GM12878 (cell line): ENCODE measurements around the gene KHK. TPM values are rescaled to one million over a fixed set of nuclear protein-coding genes. Genes with fewer than 3 reads are reported as not detected.

Source experiments
- ATAC-seq: fragments of 200-7000 bp; cut with Tn5 transposase; 3 replicates; pipeline ENCODE4 v1.9.1; 2020; ENCODE audit warnings: mild to moderate bottlenecking, moderate library complexity
- BruUV-seq: library from RNA; stranded (reverse); fragments of 400-500 nt; replicated peaks from 2 replicates; lab custom pipeline; 2021; lab: Mats Ljungman, UMichigan
- CTCF ChIA-PET: fragments of 300-600 bp; sonication (Branson Sonifier 250); formaldehyde crosslinking; extraction: SDS; loops from one replicate; lab custom pipeline; 2021; ENCODE audit warnings: inconsistent platforms; lab: Yijun Ruan, JAX
- POLR2A ChIA-PET: fragments of 350-600 bp; formaldehyde crosslinking; extraction: SDS; loops from one replicate; lab custom pipeline; 2021; ENCODE audit warnings: inconsistent platforms; lab: Charles Lee
- RAD21 ChIA-PET: fragments of 300-600 bp; sonication (Branson Sonifier 250); formaldehyde crosslinking; loops from one replicate; lab custom pipeline; 2023; ENCODE audit warnings: antibody characterized with exemption; ENCODE audit not compliant: unreplicated experiment; lab: Charles Lee
- SMC1A ChIA-PET: fragments of 300-600 bp; sonication (Branson Sonifier 250); formaldehyde crosslinking; loops from one replicate; lab custom pipeline; 2023; ENCODE audit not compliant: unreplicated experiment, uncharacterized antibody; lab: Charles Lee
- DNase-seq: peaks from one replicate; pipeline ENCODE4 v3.0.0-alpha.2; 2011; ENCODE audit warnings: low read depth, low spot score
- FAIRE-seq: peaks from 3 replicates; lab custom pipeline; 2011; peaks lifted over from hg19 to GRCh38; lab: Jason Lieb, UNC
- H2AFZ ChIP-seq: 2 replicates; pipeline ENCODE4 v1.6.0; 2011; ENCODE audit warnings: low read depth, low read length, control low read depth; ENCODE audit not compliant: control insufficient read depth
- H3K27ac ChIP-seq: 2 replicates; pipeline ENCODE4 v1.5.1; 2011; ENCODE audit warnings: control low read depth; ENCODE audit not compliant: control insufficient read depth, insufficient read depth
- H3K27me3 ChIP-seq, 2 experiments: replicated peaks in 1 of 2; 2 replicates each; pipeline versions ENCODE4 v1.6.0 to v1.6.1; 2011; ENCODE audit warnings: low read length in 1 of 2; ENCODE audit not compliant: control insufficient read depth in 2 of 2, insufficient read depth in 2 of 2
- H3K36me3 ChIP-seq, 2 experiments: 2 replicates each; pipeline ENCODE4 v1.5.1; 2011; ENCODE audit warnings: low read length in 1 of 2; ENCODE audit not compliant: control insufficient read depth in 2 of 2, insufficient read depth in 2 of 2
- H3K4me1 ChIP-seq: 2 replicates; pipeline ENCODE4 v1.6.1; 2011; ENCODE audit warnings: mild to moderate bottlenecking, low read length, moderate library complexity, mixed read lengths; ENCODE audit not compliant: control insufficient read depth, insufficient read depth
- H3K4me2 ChIP-seq: 2 replicates; pipeline ENCODE4 v1.6.0; 2011; ENCODE audit warnings: control low read depth; ENCODE audit not compliant: control insufficient read depth, insufficient read depth
- H3K4me3 ChIP-seq: fragments of 200-600 bp; sonication (generic); 2 replicates; pipeline ENCODE4 v1.5.1; 2016
- H3K79me2 ChIP-seq: 2 replicates; pipeline ENCODE4 v1.6.0; 2011; ENCODE audit warnings: low read length; ENCODE audit not compliant: control insufficient read depth, insufficient read depth
- H3K9ac ChIP-seq: 2 replicates; pipeline ENCODE4 v1.8.0; 2011; ENCODE audit warnings: low read length, control low read depth, mixed read lengths; ENCODE audit not compliant: control insufficient read depth, insufficient read depth
- H3K9me3 ChIP-seq: replicated peaks from 3 replicates; pipeline ENCODE4 v1.5.1; 2011; ENCODE audit warnings: mild to moderate bottlenecking, low read length; ENCODE audit not compliant: control insufficient read depth, insufficient read depth
- H4K20me1 ChIP-seq: 2 replicates; pipeline ENCODE4 v1.6.0; 2011; ENCODE audit not compliant: control insufficient read depth, insufficient read depth
- ATF3 ChIP-seq: IDR thresholded peaks from 2 replicates; pipeline ENCODE4 v1.6.1; 2011; ENCODE audit warnings: low read depth, mild to moderate bottlenecking, low read length, moderate library complexity, borderline replicate concordance; ENCODE audit errors: extremely low read depth
- BCL11A ChIP-seq: IDR thresholded peaks from 2 replicates; pipeline ENCODE4 v1.6.1; 2011; ENCODE audit warnings: low read depth, low read length
- BMI1 ChIP-seq: fragments of 450-650 bp; IDR thresholded peaks from 2 replicates; pipeline ENCODE4 v1.6.1; 2016; ENCODE audit warnings: mild to moderate bottlenecking, moderate library complexity, borderline replicate concordance
- CREB1 ChIP-seq: IDR thresholded peaks from 2 replicates; pipeline ENCODE4 v1.6.1; 2012; ENCODE audit warnings: low read depth, mild to moderate bottlenecking, inconsistent platforms
- DPF2 ChIP-seq: fragments of 450-650 bp; IDR thresholded peaks from 2 replicates; pipeline ENCODE4 v1.6.1; 2017; ENCODE audit warnings: mild to moderate bottlenecking
- EGR1 ChIP-seq, 2 experiments: IDR thresholded peaks; 1 replicate in 1 of 2; 2 replicates in 1 of 2; pipeline ENCODE4 v1.6.1; 2011 to 2012; ENCODE audit warnings: low read depth in 2 of 2, low read length in 2 of 2, borderline replicate concordance in 1 of 2, mild to moderate bottlenecking in 1 of 2, moderate library complexity in 1 of 2
- KLF5 ChIP-seq: fragments of 450-650 bp; IDR thresholded peaks from 2 replicates; pipeline ENCODE4 v1.6.1; 2014; ENCODE audit warnings: mild to moderate bottlenecking; ENCODE audit not compliant: partially characterized antibody
- LARP7 ChIP-seq: fragments of 450-650 bp; IDR thresholded peaks from 2 replicates; pipeline ENCODE4 v1.6.1; 2017; ENCODE audit warnings: mild to moderate bottlenecking
- MEF2B ChIP-seq: fragments of 450-650 bp; IDR thresholded peaks from 2 replicates; pipeline ENCODE4 v1.6.1; 2018; ENCODE audit warnings: mild to moderate bottlenecking, moderate library complexity; ENCODE audit not compliant: partially characterized antibody, poor library complexity, severe bottlenecking
- NFIC ChIP-seq: IDR thresholded peaks from 2 replicates; pipeline ENCODE4 v1.6.1; 2012; ENCODE audit warnings: low read depth, mild to moderate bottlenecking, inconsistent platforms, low read length, moderate library complexity
- NRF1 ChIP-seq: conservative IDR thresholded peaks from 2 replicates; pipeline ENCODE4 v1.6.1; 2011; ENCODE audit warnings: mild to moderate bottlenecking, low read depth, low read length, improper control_type of control experiment
- PAX8 ChIP-seq: fragments of 450-650 bp; IDR thresholded peaks from 2 replicates; pipeline ENCODE4 v1.6.1; 2017; ENCODE audit warnings: mild to moderate bottlenecking, moderate library complexity
- SRF ChIP-seq, 2 experiments: IDR thresholded peaks; 2 replicates each; pipeline ENCODE4 v1.6.1; 2011; ENCODE audit warnings: low read depth in 2 of 2, low read length in 2 of 2, mild to moderate bottlenecking in 1 of 2, moderate library complexity in 1 of 2
- STAT3 ChIP-seq: IDR thresholded peaks from 2 replicates; pipeline ENCODE4 v1.6.1; 2011; ENCODE audit warnings: low read depth, low read length, improper control_type of control experiment
- TAF1 ChIP-seq: IDR thresholded peaks from 2 replicates; pipeline ENCODE4 v1.6.1; 2011; ENCODE audit warnings: mild to moderate bottlenecking, low read depth, low read length, borderline replicate concordance
- TCF12 ChIP-seq: IDR thresholded peaks from 2 replicates; pipeline ENCODE4 v1.6.1; 2011; ENCODE audit warnings: low read depth, mild to moderate bottlenecking, low read length
- WGBS: methylation state at CpG from one replicate; pipeline ENCODE4 v1.1.6; 2016; ENCODE audit warnings: low lambda C conversion rate; ENCODE audit not compliant: insufficient replicate concordance, insufficient coverage; ENCODE audit errors: missing lambda C conversion rate; 5-methylcytosine and 5-hydroxymethylcytosine counted together
- in situ Hi-C: fragments of 300-500 bp; cut with MboI; formaldehyde crosslinking; loops from 9 replicates; pipeline ENCODE4 v1.14.3; 2018; ENCODE audit warnings: mixed read lengths
- intact Hi-C: fragments of 100-400 bp; cut with micrococcal nuclease; formaldehyde crosslinking; loops from one replicate; pipeline ENCODE4 v1.14.2; 2022; ENCODE audit not compliant: unreplicated experiment
- polyA plus RNA-seq, 11 experiments: library from polyadenylated mRNA; depleted of rRNA in 4 of 11; unstranded in 6 of 11; stranded (reverse) in 5 of 11; fragments of >200 nt; fragmentation: Nextera tagmentation in 4 of 11; fragmentation: Illumina TruSeq in 1 of 11; extraction: Ambion mirVana in 4 of 11; extraction: Trizol in 1 of 11; gene quantifications; 1 replicate in 1 of 11; 2 replicates in 10 of 11; pipeline versions ENCODE4 v1.2.1 to v1.2.3, GENCODE V29; 2011 to 2016; ENCODE audit warnings: inconsistent platforms in 2 of 11, missing spikeins in 2 of 11, low read depth in 1 of 11
- total RNA-seq, 4 experiments: library from RNA; depleted of rRNA in 3 of 4; stranded (reverse); fragments of >200 nt in 3 of 4; fragmentation: Illumina TruSeq in 1 of 4; extraction: Trizol in 1 of 4; gene quantifications; 2 replicates each; pipeline versions ENCODE4 v1.2.1 to v1.2.3, GENCODE V29; 2013 to 2021
- TF ChIP-seq, protein P1 (sequence below): fragments of 450-650 bp; IDR thresholded peaks from 2 replicates; pipeline ENCODE4 v1.6.1; 2016; ENCODE audit warnings: mild to moderate bottlenecking, moderate library complexity, borderline replicate concordance
- TF ChIP-seq, protein P2 (sequence below): fragments of 450-650 bp; IDR thresholded peaks from 2 replicates; pipeline ENCODE4 v1.6.1; 2016; ENCODE audit warnings: mild to moderate bottlenecking

Gene KHK
- total and polyA plus RNA-seq, 10 of the 15 experiments (the other 5 are each of a cell fraction or from before 2014, with no cell fraction given) = 0.31 to 11.8 (median 3.9) TPM

GRCh38 chr2:27080140-27080469 lies 6.5 kb upstream of the KHK start:
- no peak for ATAC-seq
- intact Hi-C loops = loop anchor here (2.0 kb wide), 1 partner anchor 47 kb away; the partner anchor contains the start of gene TMEM214

More at GRCh38 chr2:27080140-27080469, 6.5 kb upstream of the KHK start:
- H3K27ac ChIP-seq = no peak overlapping the region
- H3K4me1 ChIP-seq = peaks cover 34% of the 10 kb centered on the region
- ChIA-PET POLR2A (interaction anchor here (0.7 to 4.9 kb wide), 2 partner anchors 18 to 30 kb away, joined by 3 to 27 read pairs; partner anchors contain the start of gene AGBL5), SMC1A (no interaction called here), RAD21 (no interaction called here)
- no peak overlapping the region for H3K4me3 ChIP-seq
- no peak overlapping the region for H2AFZ ChIP-seq
- H3K4me2 ChIP-seq = no peak overlapping the region
- WGBS = 95% methylated on average over 7 of the region's 7 CpGs
- no peaks in the 10 kb centered on the region for H3K36me3 ChIP-seq
- no peaks in the 10 kb centered on the region for H4K20me1 ChIP-seq
- H3K9ac ChIP-seq = no peak overlapping the region
- no TSS peak for BruUV-seq
- no peaks in the 10 kb centered on the region for H3K79me2 ChIP-seq
- in situ Hi-C loops = loop anchor here (10.0 kb wide), 1 partner anchor 115 kb away; no protein-coding TSS in a partner anchor
- no peak for FAIRE-seq
- TF ChIP-seq STAT3 (no peak), TAF1 (no peak), MEF2B (no peak), LARP7 (no peak), BMI1 (no peak), TCF12 (no peak), EGR1 (IDR thresholded peaks at IDR 0.05; ENCODE audit: borderline replicate concordance in 1 of 2, low read depth in 2 of 2, low read length in 2 of 2) (no peak), NRF1 (no peak), CREB1 (no peak), NFIC (no peak), DPF2 (no peak), KLF5 (no peak), SRF (IDR thresholded peaks at IDR 0.05; ENCODE audit: low read depth in 2 of 2, low read length in 2 of 2) (no peak), ATF3 (no peak), BCL11A (no peak), PAX8 (no peak)
- TF ChIP-seq, protein P1, sequence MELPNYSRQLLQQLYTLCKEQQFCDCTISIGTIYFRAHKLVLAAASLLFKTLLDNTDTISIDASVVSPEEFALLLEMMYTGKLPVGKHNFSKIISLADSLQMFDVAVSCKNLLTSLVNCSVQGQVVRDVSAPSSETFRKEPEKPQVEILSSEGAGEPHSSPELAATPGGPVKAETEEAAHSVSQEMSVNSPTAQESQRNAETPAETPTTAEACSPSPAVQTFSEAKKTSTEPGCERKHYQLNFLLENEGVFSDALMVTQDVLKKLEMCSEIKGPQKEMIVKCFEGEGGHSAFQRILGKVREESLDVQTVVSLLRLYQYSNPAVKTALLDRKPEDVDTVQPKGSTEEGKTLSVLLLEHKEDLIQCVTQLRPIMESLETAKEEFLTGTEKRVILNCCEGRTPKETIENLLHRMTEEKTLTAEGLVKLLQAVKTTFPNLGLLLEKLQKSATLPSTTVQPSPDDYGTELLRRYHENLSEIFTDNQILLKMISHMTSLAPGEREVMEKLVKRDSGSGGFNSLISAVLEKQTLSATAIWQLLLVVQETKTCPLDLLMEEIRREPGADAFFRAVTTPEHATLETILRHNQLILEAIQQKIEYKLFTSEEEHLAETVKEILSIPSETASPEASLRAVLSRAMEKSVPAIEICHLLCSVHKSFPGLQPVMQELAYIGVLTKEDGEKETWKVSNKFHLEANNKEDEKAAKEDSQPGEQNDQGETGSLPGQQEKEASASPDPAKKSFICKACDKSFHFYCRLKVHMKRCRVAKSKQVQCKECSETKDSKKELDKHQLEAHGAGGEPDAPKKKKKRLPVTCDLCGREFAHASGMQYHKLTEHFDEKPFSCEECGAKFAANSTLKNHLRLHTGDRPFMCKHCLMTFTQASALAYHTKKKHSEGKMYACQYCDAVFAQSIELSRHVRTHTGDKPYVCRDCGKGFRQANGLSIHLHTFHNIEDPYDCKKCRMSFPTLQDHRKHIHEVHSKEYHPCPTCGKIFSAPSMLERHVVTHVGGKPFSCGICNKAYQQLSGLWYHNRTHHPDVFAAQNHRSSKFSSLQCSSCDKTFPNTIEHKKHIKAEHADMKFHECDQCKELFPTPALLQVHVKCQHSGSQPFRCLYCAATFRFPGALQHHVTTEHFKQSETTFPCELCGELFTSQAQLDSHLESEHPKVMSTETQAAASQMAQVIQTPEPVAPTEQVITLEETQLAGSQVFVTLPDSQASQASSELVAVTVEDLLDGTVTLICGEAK = no peak
- TF ChIP-seq, protein P2, sequence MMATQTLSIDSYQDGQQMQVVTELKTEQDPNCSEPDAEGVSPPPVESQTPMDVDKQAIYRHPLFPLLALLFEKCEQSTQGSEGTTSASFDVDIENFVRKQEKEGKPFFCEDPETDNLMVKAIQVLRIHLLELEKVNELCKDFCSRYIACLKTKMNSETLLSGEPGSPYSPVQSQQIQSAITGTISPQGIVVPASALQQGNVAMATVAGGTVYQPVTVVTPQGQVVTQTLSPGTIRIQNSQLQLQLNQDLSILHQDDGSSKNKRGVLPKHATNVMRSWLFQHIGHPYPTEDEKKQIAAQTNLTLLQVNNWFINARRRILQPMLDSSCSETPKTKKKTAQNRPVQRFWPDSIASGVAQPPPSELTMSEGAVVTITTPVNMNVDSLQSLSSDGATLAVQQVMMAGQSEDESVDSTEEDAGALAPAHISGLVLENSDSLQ = no peak
- TF ChIP-seq, all 136 proteins: peak for 0
- no peak for DNase-seq
- CTCF ChIA-PET = interaction anchor here (8.6 kb wide), 1 partner anchor 118 kb away, joined by 85 read pairs; no protein-coding TSS in a partner anchor
- Histone ChIP-seq H3K9me3 (no peaks in the 10 kb centered on the region), H3K27me3 (no peaks in the 10 kb centered on the region)
